ENCODE measurements around the gene TRAF3IP3. TPM values are rescaled to one million over a fixed set of nuclear protein-coding genes. Genes with fewer than 3 reads are reported as not detected.

Gene TRAF3IP3
- total RNA-seq, 1 experiment from 2014 or later: not detected

DNA sequence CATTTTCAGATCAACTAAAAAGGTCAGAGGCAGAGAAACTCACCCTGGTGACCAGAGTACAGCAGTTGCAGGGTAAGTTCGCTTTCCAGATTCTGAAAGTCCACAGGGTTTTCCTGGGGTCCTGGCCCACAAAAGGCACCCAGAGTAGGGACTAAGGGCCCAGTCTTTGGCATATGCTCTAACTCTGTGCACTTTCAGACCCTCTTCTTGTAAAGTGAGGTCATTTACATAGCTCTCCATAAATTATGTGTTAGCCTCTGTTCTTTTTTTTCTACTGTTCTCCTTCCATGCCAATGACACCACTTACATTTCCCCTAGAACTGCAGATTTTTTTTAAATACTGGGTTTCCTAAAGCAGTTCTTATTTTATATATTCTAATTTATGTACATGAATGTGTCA lies 22.2 kb downstream of the TRAF3IP3 start:
- Mint-ChIP-seq H3K27ac (no peak overlapping the region), H3K4me1 (no peaks in the 10 kb centered on the region), H3K9me3 (no peaks in the 10 kb centered on the region), H3K27me3 (ENCODE audit: low read depth) (peaks cover 5% of the 10 kb centered on the region; the same call in 1 of the 2 replicates), H3K4me3 (no peak overlapping the region), H3K36me3 (ENCODE audit: insufficient read depth in 1 of 3, low read depth in 3 of 3) (peaks cover 0 to 7% (median 0%) of the 10 kb centered on the region in 3 experiments; a peak in 2 of 7 replicates)
- Histone ChIP-seq H2BK12ac (ENCODE audit: insufficient read length, low read depth, low read length) (no peak overlapping the region), H2AK5ac (ENCODE audit: insufficient read length, low read length) (no peak overlapping the region), H4K8ac (replicated peaks; ENCODE audit: insufficient read length, low read depth, low read length) (no peak overlapping the region), H3K4me1 (ENCODE audit: insufficient read depth, low read length) (no peaks in the 10 kb centered on the region), H2BK15ac (ENCODE audit: low read depth, low read length) (no peak overlapping the region), H2BK20ac (ENCODE audit: low read depth, low read length, poor library complexity, severe bottlenecking) (no peak overlapping the region), H4K5ac (ENCODE audit: insufficient read length, low read depth, low read length) (no peak overlapping the region), H3K23me2 (ENCODE audit: insufficient read length, low read depth, low read length, poor library complexity, severe bottlenecking) (no peaks in the 10 kb centered on the region), H3K9me3 (ENCODE audit: control insufficient read depth, low read depth, low read length) (no peaks in the 10 kb centered on the region), H3K27me3 (ENCODE audit: insufficient read depth, low read length) (no peaks in the 10 kb centered on the region), H3K79me2 (ENCODE audit: insufficient read depth, low read length) (no peaks in the 10 kb centered on the region; the same call in 1 of the 2 replicates), H2AFZ (ENCODE audit: low read length) (no peak overlapping the region), H3K79me1 (ENCODE audit: insufficient read depth, low read depth, low read length, poor library complexity, severe bottlenecking) (no peaks in the 10 kb centered on the region), H3K23ac (ENCODE audit: insufficient read length, low read depth, low read length) (no peak overlapping the region), H3K4ac (ENCODE audit: low read depth, low read length) (no peak overlapping the region), H3K4me2 (ENCODE audit: insufficient read depth, insufficient read length, low read length) (no peak overlapping the region), H3K14ac (ENCODE audit: insufficient read depth, low read length) (no peak overlapping the region), H3K18ac (ENCODE audit: insufficient read length, low read depth, low read length) (no peak overlapping the region), H3K56ac (ENCODE audit: insufficient read length, low read depth, low read length) (no peak overlapping the region), H3T11ph (ENCODE audit: low read length) (no peak overlapping the region), H4K20me1 (ENCODE audit: control insufficient read depth, insufficient read depth, insufficient read length) (no peaks in the 10 kb centered on the region), H3K27ac (ENCODE audit: insufficient read length, low read depth, low read length) (no peak overlapping the region), H3K9ac (ENCODE audit: extremely low read depth, insufficient read length, low read length) (no peak overlapping the region), H4K91ac (ENCODE audit: insufficient read length, low read depth, low read length) (no peak overlapping the region), H2BK5ac (ENCODE audit: insufficient read length, low read length) (no peak overlapping the region), H2BK120ac (ENCODE audit: low read depth, low read length, poor library complexity, severe bottlenecking) (no peak overlapping the region)
- TF ChIP-seq, protein P1, sequence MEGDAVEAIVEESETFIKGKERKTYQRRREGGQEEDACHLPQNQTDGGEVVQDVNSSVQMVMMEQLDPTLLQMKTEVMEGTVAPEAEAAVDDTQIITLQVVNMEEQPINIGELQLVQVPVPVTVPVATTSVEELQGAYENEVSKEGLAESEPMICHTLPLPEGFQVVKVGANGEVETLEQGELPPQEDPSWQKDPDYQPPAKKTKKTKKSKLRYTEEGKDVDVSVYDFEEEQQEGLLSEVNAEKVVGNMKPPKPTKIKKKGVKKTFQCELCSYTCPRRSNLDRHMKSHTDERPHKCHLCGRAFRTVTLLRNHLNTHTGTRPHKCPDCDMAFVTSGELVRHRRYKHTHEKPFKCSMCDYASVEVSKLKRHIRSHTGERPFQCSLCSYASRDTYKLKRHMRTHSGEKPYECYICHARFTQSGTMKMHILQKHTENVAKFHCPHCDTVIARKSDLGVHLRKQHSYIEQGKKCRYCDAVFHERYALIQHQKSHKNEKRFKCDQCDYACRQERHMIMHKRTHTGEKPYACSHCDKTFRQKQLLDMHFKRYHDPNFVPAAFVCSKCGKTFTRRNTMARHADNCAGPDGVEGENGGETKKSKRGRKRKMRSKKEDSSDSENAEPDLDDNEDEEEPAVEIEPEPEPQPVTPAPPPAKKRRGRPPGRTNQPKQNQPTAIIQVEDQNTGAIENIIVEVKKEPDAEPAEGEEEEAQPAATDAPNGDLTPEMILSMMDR (conservative IDR thresholded peaks at IDR 0.05): no peak
- WGBS (ENCODE audit: extremely low coverage, insufficient read length, low lambda C conversion rate): no CpG with 5 or more reads among the region's 1 CpG
- no peak for DNase-seq
